Stimulated activated naive CD8-positive, alpha-beta T cell treated with anti-CD3 and anti-CD28 coated beads, Interleukin-15, Interleukin-2, amounts not matched to agents 100 U/mL and 50 U/mL, for 24 hours (primary cell): ENCODE measurements around the gene ARHGAP45.
"Not testable (repeated sequence)": the region's sequence is repeated elsewhere in the genome, so short reads cannot be mapped to it uniquely, and the experiment has no call there.

Source experiments
- ATAC-seq: fragments of 150-1000 bp; cut with Tn5 transposase; one replicate; pipeline ENCODE4 v1.10.0; 2021
- DNase-seq: peaks from one replicate; pipeline ENCODE4 v3.0.0; 2021

The ARHGAP45 gene, protein sequence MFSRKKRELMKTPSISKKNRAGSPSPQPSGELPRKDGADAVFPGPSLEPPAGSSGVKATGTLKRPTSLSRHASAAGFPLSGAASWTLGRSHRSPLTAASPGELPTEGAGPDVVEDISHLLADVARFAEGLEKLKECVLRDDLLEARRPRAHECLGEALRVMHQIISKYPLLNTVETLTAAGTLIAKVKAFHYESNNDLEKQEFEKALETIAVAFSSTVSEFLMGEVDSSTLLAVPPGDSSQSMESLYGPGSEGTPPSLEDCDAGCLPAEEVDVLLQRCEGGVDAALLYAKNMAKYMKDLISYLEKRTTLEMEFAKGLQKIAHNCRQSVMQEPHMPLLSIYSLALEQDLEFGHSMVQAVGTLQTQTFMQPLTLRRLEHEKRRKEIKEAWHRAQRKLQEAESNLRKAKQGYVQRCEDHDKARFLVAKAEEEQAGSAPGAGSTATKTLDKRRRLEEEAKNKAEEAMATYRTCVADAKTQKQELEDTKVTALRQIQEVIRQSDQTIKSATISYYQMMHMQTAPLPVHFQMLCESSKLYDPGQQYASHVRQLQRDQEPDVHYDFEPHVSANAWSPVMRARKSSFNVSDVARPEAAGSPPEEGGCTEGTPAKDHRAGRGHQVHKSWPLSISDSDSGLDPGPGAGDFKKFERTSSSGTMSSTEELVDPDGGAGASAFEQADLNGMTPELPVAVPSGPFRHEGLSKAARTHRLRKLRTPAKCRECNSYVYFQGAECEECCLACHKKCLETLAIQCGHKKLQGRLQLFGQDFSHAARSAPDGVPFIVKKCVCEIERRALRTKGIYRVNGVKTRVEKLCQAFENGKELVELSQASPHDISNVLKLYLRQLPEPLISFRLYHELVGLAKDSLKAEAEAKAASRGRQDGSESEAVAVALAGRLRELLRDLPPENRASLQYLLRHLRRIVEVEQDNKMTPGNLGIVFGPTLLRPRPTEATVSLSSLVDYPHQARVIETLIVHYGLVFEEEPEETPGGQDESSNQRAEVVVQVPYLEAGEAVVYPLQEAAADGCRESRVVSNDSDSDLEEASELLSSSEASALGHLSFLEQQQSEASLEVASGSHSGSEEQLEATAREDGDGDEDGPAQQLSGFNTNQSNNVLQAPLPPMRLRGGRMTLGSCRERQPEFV

DNA sequence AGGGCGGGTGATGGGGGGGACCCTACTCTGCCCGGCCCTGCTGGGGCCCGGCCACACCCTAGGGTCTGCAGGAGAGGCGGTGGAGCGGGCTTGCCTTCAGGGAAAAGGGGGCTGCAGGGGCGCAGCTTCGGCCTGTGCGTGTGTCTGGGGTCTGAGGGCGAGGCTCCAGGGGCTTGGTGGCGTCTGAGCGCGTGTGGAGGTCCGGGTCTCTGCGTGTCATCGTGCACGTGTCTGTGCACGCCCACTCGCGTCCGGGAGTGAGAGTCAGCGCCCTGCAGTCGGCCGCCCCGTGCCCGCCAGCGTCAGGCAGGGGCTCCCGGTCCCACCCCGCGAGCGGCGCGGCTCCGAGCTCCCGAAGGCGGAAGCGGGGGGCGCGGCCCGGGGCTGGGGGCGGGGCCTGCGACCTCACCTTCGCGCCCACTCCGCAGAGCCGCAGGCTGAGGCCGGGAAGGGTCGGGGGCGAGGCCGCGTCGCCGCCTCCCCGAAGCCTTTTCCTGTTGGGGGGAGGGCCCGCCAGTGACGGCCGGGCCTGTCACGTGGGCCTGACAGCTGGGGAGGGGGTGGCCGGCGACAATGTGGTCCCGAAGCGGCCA, at the start of gene ARHGAP45:
Gene ARHGAP45, plus strand, starts transcription at position 420 of the 593 bp plus-strand sequence. CDS start 239 bp downstream, outside the sequence.
- peak; percentile 90 for DNase-seq
- peak; percentile 58 for ATAC-seq

DNA sequence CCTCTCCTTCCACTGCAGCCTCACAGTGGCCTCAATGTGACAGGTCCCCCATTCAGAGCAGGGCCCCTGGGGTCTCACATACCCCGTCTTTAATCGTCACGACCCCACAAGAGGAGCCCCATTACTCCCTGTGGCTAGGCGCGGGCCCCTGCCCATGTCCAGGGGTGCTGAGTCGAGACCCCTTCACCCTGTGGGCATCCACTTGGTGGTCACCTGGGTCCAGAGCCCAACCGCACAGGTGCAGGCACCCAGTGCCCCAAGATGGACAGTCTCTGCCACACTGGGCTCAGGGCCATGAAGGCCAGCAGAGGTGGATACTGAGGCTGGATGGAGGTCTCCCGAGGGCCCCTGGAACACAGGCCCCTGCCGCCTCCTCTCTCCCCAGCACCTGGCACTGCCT, 49.1 kb upstream of the ARHGAP45 start:
- no peak for DNase-seq
- ATAC-seq: no peak

DNA sequence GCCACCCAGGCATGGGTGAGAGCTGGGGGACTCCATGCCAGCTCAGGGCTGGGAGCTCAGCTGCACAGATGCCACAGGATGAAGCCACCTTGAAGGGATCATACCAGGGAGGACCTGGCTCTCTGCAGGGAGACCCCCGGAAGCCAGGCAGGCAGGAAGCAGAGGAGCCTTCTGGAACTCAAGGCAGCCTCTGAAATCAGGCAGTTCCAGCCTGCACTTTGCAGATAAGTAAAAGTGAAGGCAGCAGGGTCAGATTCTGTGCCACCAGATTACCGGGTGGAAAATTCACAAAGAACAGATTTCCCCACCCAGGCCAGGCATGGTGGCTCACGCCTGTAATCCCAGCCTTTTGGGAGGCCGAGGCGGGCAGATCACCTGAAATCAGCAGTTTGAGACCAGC, 48.6 kb upstream of the ARHGAP45 start:
- ATAC-seq (no peak), DNase-seq (no peak)

DNA sequence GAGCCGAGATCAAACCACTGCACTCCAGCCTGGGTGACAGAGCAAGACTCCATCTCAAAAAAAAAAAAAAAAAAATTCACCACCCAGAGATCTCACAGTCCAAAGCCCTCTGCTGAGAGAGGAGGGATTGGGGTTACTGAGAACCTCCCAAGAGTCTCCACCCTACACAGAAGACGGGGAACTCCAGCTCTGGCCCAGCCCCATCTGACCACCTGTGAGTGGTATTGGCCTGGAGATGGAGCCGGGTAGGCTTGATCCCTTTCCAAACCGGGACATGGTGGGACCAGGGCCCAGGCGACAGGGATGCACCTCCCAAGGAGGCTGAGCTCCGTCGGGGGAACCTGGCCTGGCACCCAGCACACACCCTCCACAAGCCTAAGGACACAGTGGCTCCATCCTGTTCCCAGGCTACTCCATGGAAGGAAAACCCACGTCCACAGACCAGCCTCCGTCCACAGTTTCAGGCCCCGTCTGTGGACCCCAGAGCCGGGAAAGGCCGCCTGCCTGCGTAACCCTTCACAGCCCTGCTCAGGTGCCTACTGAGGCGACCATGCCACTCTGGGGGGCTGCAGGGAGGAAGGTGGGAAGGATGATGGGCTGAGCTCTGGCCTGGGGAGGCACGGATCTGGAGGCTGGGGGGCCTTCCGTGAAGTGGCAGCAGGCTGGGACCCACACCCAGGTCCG, 47.9 kb upstream of the ARHGAP45 start:
- no peak for ATAC-seq
- no peak for DNase-seq

DNA sequence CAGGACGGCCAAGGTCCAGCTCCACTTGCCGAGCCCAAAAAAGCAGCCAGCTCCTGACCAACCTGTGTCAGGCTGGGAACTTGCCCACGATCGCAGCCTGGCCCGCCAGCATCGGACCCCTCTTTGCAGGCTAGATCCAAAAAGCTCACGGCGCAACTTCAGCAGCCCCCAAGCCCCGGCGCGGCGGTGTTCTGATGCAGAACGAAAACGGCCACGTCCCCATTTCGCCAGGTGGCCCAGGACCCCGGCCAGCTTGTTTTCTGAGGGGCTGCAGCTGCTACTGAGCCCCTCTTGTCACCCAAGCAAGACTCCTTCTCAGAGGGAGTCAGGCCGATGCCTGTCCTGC, 47.4 kb upstream of the ARHGAP45 start:
- DNase-seq: no peak
- ATAC-seq: no peak

DNA sequence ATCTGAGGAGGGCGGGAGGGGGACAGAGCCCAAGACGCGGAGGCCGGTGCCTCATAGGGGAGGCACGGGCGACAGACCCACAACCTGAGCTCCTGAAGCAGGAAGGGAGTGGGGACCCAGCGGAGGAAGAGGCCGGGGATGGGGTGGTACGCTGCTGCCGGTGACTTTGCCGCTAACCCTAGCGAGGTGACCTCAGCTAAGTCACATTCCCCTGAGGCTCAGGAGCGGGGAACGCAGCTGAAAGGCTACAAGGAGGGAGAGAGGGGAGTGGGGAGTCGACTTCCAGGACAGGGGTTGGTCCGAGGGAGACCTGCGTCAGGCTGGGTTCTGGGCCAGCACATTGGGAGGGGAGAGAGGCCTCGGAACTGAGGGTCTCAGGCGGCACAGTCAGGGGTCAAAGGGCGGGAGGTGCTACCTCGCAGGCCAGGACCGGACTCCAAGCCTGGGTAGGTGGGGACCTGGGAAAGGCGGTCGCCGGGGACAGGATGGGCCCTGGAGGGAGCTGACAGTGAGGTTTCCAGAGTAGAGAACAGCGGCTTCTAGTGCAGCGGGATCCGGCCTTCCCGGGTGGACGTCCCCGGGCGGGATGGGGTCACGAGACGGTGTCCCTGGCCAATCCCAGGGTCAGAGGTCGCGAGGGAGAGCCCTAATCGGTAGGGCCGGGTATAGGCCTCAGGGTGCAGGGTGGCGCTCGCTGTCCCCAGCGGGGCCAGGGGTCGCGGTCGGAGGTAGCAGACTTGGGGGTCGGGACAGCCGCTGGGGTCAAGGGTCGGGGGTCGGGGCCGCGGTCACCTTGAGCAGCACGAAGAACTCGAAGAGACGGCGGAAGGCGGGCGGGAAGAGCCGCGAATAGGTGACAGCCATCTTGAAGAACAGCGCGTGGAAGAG, 46.7 kb upstream of the ARHGAP45 start:
- peak; percentile 40 for DNase-seq
- no peak for ATAC-seq

DNA sequence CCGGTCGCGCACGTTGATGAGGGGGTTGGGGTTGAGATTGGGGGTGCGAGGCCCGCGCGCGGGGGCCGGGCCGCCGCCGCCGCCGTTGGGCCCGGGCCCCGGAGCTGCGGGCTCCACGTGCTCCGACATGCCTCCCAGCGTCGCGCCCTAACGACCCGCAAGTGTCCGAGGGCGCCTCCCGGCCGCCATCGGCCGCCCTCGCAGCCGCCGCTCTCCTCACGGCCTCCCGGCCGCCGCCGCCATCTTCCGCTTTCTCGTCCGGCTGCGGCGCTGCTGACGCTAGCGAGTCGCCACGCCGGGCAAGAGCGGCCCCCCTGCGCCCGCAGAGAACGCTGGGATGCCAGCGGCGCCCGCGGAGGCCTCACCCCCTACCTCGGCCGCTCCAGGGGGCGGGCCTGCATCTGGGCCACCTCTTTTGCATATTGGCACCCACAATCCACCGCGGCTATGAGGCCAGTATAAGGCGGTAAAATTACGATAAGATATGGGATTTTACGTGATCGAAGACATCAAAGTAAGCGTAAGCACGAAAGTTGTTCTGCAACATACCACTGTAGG, 46.0 kb upstream of the ARHGAP45 start, which contains the start of gene TMEM259:
Gene TMEM259, minus strand, starts transcription at position 256 of the 558 bp plus-strand sequence. Its CDS starts 127 bp downstream, at position 129.
- DNase-seq (peak; percentile 98), ATAC-seq (peak; percentile 94)

DNA sequence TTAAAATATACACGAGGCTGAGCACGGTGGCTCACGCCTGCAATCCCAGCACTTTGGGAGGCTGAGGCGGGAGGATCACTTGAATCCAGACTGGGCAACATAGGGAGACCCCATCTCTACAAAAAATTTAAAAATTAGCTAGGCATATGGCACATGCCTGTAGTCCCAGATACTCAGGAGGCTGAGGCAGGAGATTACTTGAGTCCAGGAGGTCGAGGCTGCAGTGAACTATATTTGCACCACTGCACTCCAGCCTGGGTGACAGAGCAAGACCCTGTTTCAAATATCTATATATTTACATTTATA, 43.1 kb upstream of the ARHGAP45 start:
- not testable (repeated sequence) for ATAC-seq, DNase-seq

DNA sequence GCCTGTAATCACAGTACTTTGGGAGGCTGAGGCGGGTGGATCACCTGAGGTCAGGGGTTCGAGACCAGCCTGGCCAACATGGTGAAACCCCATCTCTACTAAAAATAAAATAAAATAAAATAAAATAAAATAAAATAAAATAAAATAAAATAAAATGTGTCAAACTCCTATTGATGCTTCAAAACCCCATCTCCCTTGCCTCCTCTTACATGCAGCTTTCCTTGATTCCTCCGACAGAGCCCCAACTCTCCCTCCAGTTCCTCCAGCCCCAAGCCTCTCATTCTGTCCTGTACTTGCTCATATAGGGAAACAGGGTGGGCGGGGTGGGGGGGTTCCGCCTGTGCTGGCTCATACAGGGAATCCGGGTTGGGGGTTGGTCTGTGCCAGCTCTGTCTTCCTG, 41.9 kb upstream of the ARHGAP45 start:
- not testable (repeated sequence) for ATAC-seq, DNase-seq

DNA sequence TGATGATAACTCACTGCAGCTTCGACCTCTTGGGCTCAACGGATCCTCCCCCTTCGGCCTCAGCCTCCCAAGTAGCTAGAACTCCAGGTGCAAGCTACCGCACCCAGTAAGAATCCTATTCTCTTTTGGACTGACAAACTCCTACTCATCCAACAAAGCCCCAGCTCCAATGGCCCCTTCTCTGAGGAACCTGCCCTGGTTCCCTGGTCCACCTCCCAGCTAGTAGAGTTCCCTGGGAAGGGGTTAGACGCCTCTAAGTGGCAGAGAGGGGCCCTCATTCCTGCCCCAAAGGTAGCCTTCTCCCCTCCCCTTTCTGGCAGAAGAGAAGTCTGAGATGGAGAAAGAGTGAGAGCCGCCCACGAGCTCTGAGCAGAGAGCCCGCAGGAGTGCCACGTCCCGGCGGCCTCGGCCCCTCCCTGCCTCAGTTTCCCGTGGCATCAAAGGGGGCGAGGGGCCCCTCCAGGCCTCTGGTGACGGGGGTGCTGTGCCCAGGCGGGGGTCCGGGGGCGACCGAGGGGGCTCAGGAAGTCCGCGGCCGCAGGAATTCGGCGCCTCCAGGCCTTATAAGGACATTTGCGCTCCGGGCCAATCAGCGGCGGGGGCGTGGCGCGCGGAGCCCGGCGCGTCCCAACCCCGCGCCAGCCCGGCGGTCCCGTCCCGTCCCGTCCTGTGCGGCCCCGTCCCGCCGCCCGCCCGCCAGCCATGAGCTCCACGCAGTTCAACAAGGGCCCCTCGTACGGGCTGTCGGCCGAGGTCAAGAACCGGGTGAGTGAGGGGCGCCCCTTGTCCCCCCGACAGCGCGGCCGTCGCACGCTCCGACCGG, 40.8 kb upstream of the ARHGAP45 start, which contains the start of gene CNN2:
Gene CNN2, plus strand, starts transcription at position 649 of the 823 bp plus-strand sequence. Its CDS starts 54 bp downstream, at position 703.
- DNase-seq (peak; percentile 81), ATAC-seq (peak; percentile 66)

DNA sequence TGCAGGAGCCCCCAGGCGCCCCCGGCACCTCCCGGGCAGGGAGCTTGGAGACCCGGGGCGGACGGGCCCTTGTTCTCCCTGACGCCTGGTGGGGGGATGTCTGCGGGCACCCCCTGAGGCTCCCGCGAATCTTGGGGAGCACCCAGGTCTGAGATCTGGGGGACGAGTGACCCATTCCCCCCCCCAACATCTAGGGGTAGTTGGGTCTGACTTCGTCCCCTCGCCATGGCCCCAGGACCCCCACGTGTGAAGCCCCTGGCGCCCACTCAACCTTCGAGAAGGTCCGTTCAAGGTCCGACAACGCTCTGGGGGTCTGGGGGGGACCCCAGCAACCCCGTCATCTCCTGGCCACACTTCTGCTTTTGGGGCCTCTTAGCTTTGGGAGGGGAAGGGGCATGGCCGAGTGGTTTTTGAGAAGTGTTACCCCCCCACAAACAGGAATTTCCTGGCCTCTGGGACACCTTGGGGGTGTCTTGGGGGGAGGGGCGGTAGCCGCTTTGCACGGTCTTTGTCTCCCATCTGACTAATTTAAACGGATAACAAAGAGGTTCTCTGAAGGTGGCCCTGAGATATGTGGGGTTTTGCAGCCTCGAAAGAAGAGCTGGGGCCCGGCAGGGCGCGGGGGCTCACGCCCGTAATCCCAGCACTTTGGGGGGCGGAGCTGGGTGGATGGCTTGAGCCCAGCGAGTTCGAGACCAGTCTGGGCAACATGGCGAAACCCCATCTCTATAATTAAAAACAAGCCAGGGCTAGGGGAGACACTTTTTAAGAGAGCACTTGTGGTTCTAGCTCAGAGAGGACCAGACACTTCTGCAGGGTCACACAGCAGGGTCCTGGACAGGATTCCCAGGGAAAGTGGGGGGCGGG, 40.0 kb upstream of the ARHGAP45 start:
- peak; percentile 56 for DNase-seq

DNA sequence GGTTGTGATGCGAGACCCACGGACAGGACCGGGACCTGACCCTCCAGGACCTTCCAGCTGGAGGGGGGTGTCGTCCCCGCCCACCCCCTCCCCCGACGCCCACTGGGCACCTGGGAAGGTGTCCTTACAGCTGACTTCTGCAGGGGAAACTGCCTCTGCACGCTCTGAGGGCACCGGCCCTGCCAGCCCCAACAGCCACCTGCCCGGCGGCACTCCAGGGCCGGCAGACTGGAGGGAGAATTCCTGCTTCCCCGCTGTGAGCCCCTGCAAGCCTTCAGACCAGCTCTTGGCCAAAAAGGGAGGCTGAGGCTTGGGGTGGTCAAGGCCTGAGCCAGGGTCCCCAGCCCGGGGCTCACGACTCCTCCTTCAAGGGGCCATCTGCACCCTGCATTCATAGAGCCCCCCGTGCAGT, 39.3 kb upstream of the ARHGAP45 start:
- no peak for DNase-seq
- no peak for ATAC-seq

More for the DNA sequence above, 40.0 kb upstream of the ARHGAP45 start:
- ATAC-seq: peak; percentile 20

DNA sequence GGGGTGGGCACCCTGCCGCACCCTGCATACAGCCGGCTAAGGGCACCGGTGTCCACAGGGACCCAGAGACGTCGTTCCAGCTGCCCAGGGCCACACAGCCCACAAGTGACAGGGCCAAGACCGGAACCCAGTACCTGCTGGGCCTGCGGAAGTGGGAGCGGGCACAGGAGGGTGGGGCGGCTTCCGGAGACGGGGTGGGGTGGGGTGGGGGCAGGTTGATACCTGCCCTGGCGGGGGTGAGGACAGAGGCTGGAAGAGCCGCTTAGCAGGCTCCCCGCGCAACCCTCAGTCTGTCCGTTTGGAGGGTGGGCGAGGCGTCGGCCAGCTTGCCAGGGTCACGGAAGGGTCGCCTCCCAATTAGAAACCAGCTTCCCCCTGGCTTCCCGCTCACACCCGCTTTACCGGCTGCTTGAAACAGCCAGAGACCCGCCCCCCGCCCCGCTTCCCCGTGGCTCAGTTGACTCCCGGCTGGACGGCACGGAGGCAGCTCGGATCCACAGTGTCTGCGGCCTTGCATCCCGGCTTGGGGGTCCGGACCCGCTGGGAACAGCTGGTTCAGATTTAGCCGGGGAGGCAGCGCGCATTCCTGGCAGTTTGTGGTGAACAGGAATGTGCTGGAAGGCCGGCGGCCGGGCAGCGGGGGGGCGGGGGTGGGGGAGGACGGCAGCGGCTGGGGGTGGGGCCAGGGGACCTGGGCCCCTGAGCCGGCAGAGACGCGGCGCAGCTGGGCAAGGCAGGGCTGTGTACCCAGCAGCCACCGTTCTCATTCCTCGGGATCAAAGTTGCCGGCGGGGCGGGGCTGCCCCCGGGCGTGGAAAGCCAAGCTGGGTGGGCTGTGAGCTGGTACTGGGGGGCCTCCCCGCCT, 38.7 kb upstream of the ARHGAP45 start:
- ATAC-seq: peak; percentile 40
- DNase-seq: peak; percentile 62

DNA sequence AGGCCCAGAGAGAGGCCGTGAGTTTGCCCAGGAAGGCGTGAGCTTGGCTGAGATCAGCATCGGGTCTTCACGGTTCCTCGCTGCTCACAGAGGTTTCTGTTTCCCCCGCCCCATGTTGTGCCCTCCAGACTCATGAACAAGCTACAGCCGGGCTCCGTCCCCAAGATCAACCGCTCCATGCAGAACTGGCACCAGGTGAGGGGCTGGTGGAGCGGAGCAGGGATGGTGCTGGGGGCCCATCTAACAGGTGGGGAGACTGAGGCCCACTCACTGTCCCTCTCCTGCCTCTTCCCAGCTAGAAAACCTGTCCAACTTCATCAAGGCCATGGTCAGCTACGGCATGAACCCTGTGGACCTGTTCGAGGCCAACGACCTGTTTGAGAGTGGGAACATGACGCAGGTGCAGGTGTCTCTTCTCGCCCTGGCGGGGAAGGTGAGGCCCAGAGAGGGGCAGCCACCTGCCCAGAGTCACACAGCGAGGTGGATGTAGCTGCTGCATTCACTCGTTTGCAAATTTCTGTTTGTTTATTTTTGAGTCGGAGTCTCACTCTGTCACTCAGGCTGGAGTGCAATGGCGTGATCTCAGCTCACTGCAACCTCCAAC, 34.6 kb upstream of the ARHGAP45 start:
- DNase-seq (no peak), ATAC-seq (no peak)

DNA sequence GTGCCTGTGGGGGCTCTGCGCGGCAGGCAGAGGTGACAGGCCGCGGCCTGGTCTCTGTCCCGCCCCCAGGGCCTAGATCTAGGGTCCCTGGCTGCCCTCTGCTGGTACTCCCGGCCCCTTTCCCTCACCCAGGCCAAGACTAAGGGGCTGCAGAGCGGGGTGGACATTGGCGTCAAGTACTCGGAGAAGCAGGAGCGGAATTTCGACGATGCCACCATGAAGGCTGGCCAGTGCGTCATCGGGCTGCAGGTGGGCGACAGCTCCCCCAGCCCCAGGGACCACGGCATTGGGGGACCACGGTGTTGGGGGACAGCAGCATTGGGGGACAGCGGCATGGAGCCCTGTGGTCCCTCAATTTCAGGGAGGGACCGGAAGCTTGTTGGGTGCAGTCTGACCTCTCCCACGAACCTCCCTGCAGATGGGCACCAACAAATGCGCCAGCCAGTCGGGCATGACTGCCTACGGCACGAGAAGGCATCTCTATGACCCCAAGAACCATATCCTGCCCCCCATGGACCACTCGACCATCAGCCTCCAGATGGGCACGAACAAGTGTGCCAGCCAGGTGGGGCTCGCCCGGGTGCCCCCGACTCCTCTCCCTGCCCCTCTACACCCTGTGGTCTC, 30.9 kb upstream of the ARHGAP45 start:
- DNase-seq (no peak), ATAC-seq (no peak)

DNA sequence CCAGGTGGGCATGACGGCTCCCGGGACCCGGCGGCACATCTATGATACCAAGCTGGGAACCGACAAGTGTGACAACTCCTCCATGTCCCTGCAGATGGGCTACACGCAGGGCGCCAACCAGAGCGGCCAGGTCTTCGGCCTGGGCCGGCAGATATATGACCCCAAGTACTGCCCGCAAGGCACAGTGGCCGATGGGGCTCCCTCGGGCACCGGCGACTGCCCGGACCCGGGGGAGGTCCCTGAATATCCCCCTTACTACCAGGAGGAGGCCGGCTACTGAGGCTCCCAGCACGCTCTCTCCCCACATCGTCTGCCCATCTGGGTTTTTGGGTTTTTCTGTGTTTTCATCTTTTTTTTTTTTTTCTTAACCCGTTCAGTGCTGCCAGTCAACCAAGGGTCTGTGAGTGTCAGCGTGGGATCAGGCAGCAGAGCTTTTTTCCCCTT, 29.3 kb upstream of the ARHGAP45 start:
- ATAC-seq (no peak), DNase-seq (no peak)
